ENCODE results near the gene EPB41L2. TPM values are rescaled to one million over a fixed set of nuclear protein-coding genes. Genes with fewer than 3 reads are reported as not detected.

Gene EPB41L2
- total RNA-seq, 6 experiments from 2014 or later, result 15.3 to 38.5 (median 24.6) TPM

DNA sequence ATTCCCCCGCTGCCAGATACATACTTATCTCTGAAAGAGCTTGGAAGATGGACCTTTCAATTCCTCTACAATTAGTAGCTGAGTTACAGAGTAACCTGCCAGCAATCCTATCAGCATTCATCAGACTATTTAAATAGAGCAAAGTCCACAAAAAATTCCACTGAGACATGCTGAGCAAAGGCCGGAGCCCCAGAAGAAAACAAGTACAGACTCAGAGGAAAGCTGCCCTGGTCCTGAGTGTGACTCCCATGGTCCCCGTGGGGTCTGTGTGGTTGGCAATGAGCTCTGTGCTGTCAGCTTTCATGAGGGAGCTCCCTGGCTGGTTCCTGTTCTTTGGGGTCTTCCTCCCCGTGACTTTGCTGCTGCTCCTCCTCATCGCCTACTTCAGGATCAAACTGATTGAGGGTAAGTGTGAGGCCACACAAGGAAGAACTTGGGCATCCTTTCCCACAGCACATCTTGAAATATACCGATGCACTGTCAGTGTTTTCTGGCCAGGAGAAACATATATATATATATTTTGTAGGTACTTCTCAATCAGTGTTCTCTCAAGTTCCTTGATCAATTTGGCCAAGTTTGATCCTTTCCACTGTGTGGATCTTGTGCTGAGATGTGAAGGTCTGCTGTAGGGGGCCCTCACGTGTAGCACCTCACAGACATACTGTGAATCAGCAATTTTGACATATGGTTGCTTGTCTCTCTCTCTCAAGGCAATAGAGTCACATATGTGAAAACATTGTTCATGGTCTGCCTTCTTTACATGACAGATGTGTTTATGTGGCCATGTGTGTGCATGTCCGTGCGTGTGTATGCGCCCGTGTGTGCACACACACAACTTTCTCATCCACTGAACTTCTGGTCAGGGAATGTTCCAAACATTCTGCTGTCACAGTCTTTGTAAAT, 235.5 kb downstream of the EPB41L2 start, which contains the start of gene SMLR1:
SMLR1 (plus strand) TSS at position 160 of the 903 bp plus-strand sequence; CDS start at position 168, 8 bp downstream.
- WGBS (ENCODE audit: insufficient coverage, low coverage, low lambda C conversion rate, missing lambda C conversion rate), result 24% methylated on average over 11 of the region's 11 CpGs
- DNase-seq (peak in 1 of 3 donors; percentile 68), ATAC-seq (peak; percentile 77 to 93 (median 86))
- Histone ChIP-seq H3K27ac (peak within 1 kb of the TSS; percentile 56 to 87 (median 87)), H3K4me1 (peaks cover 0 to 49% (median 8%) of the 10 kb centered on the region in 4 donors), H3K9me3 (no peaks in the 10 kb centered on the region), H3K36me3 (no peaks in the 10 kb centered on the region), H3K4me3 (peak within 1 kb of the TSS; percentile 40 to 76 (median 66)), H3K27me3 (no peaks in the 10 kb centered on the region)
- intact Hi-C loops (cut with DNase I), result no loop called here
- TF ChIP-seq, protein P1, sequence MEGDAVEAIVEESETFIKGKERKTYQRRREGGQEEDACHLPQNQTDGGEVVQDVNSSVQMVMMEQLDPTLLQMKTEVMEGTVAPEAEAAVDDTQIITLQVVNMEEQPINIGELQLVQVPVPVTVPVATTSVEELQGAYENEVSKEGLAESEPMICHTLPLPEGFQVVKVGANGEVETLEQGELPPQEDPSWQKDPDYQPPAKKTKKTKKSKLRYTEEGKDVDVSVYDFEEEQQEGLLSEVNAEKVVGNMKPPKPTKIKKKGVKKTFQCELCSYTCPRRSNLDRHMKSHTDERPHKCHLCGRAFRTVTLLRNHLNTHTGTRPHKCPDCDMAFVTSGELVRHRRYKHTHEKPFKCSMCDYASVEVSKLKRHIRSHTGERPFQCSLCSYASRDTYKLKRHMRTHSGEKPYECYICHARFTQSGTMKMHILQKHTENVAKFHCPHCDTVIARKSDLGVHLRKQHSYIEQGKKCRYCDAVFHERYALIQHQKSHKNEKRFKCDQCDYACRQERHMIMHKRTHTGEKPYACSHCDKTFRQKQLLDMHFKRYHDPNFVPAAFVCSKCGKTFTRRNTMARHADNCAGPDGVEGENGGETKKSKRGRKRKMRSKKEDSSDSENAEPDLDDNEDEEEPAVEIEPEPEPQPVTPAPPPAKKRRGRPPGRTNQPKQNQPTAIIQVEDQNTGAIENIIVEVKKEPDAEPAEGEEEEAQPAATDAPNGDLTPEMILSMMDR (IDR thresholded peaks at IDR 0.05), result no peak
- TF ChIP-seq POLR2A (IDR thresholded peaks at IDR 0.05), result peak; percentile 70

DNA sequence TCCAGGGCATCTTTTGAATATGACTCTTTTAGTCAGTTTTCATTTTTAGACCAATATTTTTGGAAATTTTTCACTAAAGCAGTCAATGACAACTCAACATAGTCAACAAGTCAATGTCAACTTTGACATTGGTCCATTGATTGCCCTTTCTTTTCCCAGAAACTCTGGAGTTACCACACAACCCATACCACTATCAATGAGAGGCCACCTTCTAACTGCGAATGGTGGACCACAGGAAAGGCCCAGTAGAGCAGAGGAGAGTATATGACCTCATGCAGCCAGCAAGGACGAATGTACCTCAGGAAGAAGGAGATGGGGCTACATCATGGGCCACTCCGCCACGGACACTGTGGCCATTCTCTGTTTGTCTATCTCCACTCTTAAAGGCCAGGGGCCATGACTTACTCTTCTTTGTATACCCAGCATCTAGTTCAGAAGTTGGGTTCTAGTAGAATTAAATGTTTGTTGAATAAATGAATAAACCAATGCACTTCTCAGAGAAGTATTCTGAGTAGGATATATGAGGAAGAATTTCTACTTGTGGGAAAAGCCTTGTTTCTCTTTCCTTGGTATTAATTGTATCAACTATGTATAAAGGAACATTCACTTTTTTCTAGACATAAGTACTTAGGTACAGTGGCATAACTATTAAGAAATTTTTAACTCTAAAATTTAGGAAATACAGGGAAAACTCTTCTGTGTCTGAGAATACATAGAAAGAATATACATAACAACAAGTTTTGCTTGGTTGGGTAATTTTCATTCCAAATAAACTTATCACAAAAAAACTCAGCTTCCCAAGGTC, 236.4 kb downstream of the EPB41L2 start:
- Histone ChIP-seq H3K27ac (peak overlapping the region in 2 of 3 donors; percentile 61 to 87), H3K9me3 (no peaks in the 10 kb centered on the region), H3K36me3 (no peaks in the 10 kb centered on the region), H3K27me3 (no peaks in the 10 kb centered on the region), H3K4me1 (peaks cover 0 to 40% (median 7%) of the 10 kb centered on the region in 4 donors), H3K4me3 (peak overlapping the region in 2 of 3 donors; percentile 66 to 76)
- DNase-seq, result no peak
- peak; percentile 13 to 44 (median 21) for ATAC-seq
- intact Hi-C loops (cut with DNase I), result no loop called here
- 46% methylated on average over 4 of the region's 4 CpGs for WGBS (ENCODE audit: insufficient coverage, low coverage, low lambda C conversion rate, missing lambda C conversion rate)
- TF ChIP-seq, protein P1 (IDR thresholded peaks at IDR 0.05), result no peak
- TF ChIP-seq POLR2A (IDR thresholded peaks at IDR 0.05), result no peak

DNA sequence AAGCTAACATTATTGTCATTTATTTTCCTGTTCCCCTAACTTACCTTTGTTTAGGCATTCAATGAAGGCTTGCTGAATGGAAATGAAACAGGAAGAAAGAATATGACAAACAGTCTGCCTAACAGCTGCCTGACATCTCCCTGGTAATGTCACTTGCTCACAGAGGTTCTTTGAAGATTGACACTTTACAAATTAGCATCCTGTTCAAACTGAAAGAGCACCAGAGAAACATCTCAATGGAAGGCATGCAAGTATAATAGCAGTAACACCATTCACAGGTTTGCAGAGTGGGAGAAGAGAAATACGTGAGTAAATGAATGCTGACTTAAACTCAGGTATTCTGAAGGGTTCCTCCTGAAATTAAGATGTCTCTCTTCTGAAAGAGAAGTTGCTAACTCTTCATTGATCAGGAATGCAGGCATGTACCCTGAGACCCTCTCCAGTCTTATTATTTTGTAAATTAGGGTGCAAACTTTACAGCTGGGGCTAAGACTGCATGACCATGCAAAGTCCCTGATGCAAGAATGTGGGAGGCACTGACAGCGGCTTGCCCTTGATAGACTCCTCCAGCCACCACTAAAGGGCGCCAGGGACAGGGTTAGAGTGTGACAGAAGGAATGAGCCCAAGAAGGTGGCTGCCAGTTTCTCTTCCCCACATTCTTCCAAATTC, 237.1 kb downstream of the EPB41L2 start:
- ATAC-seq (peak in 1 of 4 donors; percentile 24), DNase-seq (no peak)
- 64% methylated on average over 1 of the region's 3 CpGs for WGBS (ENCODE audit: insufficient coverage, low coverage, low lambda C conversion rate, missing lambda C conversion rate)
- Histone ChIP-seq H3K4me1 (peaks cover 0 to 34% (median 7%) of the 10 kb centered on the region in 4 donors), H3K4me3 (no peak overlapping the region), H3K27ac (peak overlapping the region in 1 of 3 donors; percentile 61), H3K36me3 (no peaks in the 10 kb centered on the region), H3K9me3 (no peaks in the 10 kb centered on the region), H3K27me3 (no peaks in the 10 kb centered on the region)
- TF ChIP-seq, protein P1 (IDR thresholded peaks at IDR 0.05), result no peak
- no peak for TF ChIP-seq POLR2A (IDR thresholded peaks at IDR 0.05)
- intact Hi-C loops (cut with DNase I), result no loop called here
